H1 (cell line): ENCODE results near the gene FRMD4B. TPM values are rescaled to one million over a fixed set of nuclear protein-coding genes. Genes with fewer than 3 reads are reported as not detected.
A peak's percentile ranks its signal among the peaks of the same experiment; 100 is the strongest.

Experiments used
- CTCF ChIA-PET: fragments of 300-600 bp; sonication (Branson Sonifier 250); formaldehyde crosslinking; loops from one replicate; lab custom pipeline; 2021; ENCODE audit not compliant: partially characterized antibody; lab: Charles Lee
- POLR2A ChIA-PET: fragments of 300-600 bp; sonication (Branson Sonifier 250); formaldehyde crosslinking; loops from one replicate; lab custom pipeline; 2021; ENCODE audit warnings: inconsistent platforms; ENCODE audit not compliant: partially characterized antibody; lab: Charles Lee
- DNase-seq, 2 experiments: peaks; one replicate each; pipeline versions ENCODE4 v3.0.0 to v3.0.0-alpha.2; 2010 to 2022; ENCODE audit warnings: low spot score in 2 of 2, low read depth in 1 of 2, mixed read lengths in 1 of 2
- FAIRE-seq: peaks from 2 replicates; lab custom pipeline; 2011; peaks lifted over from hg19 to GRCh38; lab: Jason Lieb, UNC
- H2AFZ ChIP-seq: 2 replicates; pipeline ENCODE4 v1.8.1; 2012; ENCODE audit warnings: low read length, inconsistent platforms
- H2AK5ac ChIP-seq: 2 replicates; pipeline ENCODE4 v1.6.1; 2013; ENCODE audit warnings: low read depth, low read length
- H2BK120ac ChIP-seq: replicated peaks from 2 replicates; pipeline ENCODE3; 2013; ENCODE audit warnings: low read depth, low read length, inconsistent platforms
- H2BK12ac ChIP-seq: 2 replicates; pipeline ENCODE4 v1.6.1; 2013; ENCODE audit warnings: low read depth, low read length
- H2BK15ac ChIP-seq: 2 replicates; pipeline ENCODE4 v1.6.1; 2013; ENCODE audit warnings: low read length
- H2BK20ac ChIP-seq: 2 replicates; pipeline ENCODE4 v1.6.1; 2013; ENCODE audit warnings: low read length
- H2BK5ac ChIP-seq: 2 replicates; pipeline ENCODE4 v1.6.1; 2013; ENCODE audit warnings: low read depth, low read length
- H3K14ac ChIP-seq: 2 replicates; pipeline ENCODE4 v1.6.1; 2013; ENCODE audit warnings: inconsistent platforms; ENCODE audit not compliant: insufficient read length
- H3K18ac ChIP-seq: 2 replicates; pipeline ENCODE4 v1.6.1; 2013; ENCODE audit warnings: low read length; ENCODE audit errors: extremely low read depth
- H3K23ac ChIP-seq: 2 replicates; pipeline ENCODE4 v1.6.1; 2013; ENCODE audit warnings: inconsistent platforms; ENCODE audit not compliant: insufficient read length
- H3K23me2 ChIP-seq: 2 replicates; pipeline ENCODE4 v1.6.1; 2013; ENCODE audit warnings: low read depth, low read length
- H3K27ac ChIP-seq: 2 replicates; pipeline ENCODE4 v1.6.1; 2011; ENCODE audit warnings: low read depth, low read length, inconsistent platforms
- H3K27me3 ChIP-seq, 4 experiments: replicated peaks in 1 of 4; 1 replicate in 1 of 4; 2 replicates in 3 of 4; pipeline versions ENCODE4 v1.6.1 to v1.8.1; 2011 to 2013; ENCODE audit warnings: low read length in 3 of 4, mild to moderate bottlenecking in 3 of 4, inconsistent platforms in 2 of 4, mixed read lengths in 2 of 4, moderate library complexity in 1 of 4; ENCODE audit not compliant: control insufficient read depth in 3 of 4, insufficient read depth in 3 of 4; ENCODE audit errors: extremely low read depth in 1 of 4
- H3K36me3 ChIP-seq, 4 experiments: 2 replicates each; pipeline versions ENCODE4 v1.6.1 to v1.8.1; 2011 to 2013; ENCODE audit warnings: mild to moderate bottlenecking in 4 of 4, low read length in 3 of 4, moderate library complexity in 2 of 4, control low read depth in 1 of 4, inconsistent platforms in 1 of 4; ENCODE audit not compliant: insufficient read depth in 4 of 4, control insufficient read depth in 2 of 4
- H3K4ac ChIP-seq: replicated peaks from 2 replicates; pipeline ENCODE3; 2013; ENCODE audit warnings: low read length, low read depth, mixed read lengths, inconsistent platforms; ENCODE audit not compliant: insufficient read length
- H3K4me1 ChIP-seq, 4 experiments: replicated peaks in 1 of 4; 1 replicate in 1 of 4; 2 replicates in 3 of 4; pipeline versions ENCODE4 v1.6.1 to v1.8.1; 2011 to 2013; ENCODE audit warnings: low read length in 3 of 4, inconsistent platforms in 2 of 4, mixed read lengths in 1 of 4; ENCODE audit not compliant: insufficient read depth in 4 of 4, control insufficient read depth in 3 of 4
- H3K4me2 ChIP-seq, 2 experiments: 2 replicates each; pipeline versions ENCODE4 v1.6.1 to v1.8.1; 2011 to 2013; ENCODE audit warnings: low read depth in 2 of 2, low read length in 2 of 2, control low read depth in 1 of 2, inconsistent platforms in 1 of 2, mild to moderate bottlenecking in 1 of 2; ENCODE audit not compliant: insufficient read depth in 1 of 2
- H3K4me3 ChIP-seq, 4 experiments: fragments of 200-600, 300-600 bp in 1 of 4; sonication (generic), shearing (Covaris generic), sonication (Bioruptor Twin) in 1 of 4; 2 replicates each; pipeline versions ENCODE4 v1.5.1 to v1.8.1; 2011 to 2016; ENCODE audit warnings: low read length in 4 of 4, low read depth in 3 of 4, control low read depth in 2 of 4, inconsistent platforms in 2 of 4, mild to moderate bottlenecking in 2 of 4, mixed read lengths in 1 of 4, moderate library complexity in 1 of 4; ENCODE audit not compliant: insufficient read depth in 2 of 4; ENCODE audit errors: extremely low read depth in 1 of 4
- H3K56ac ChIP-seq: replicated peaks from 2 replicates; pipeline ENCODE3; 2013; ENCODE audit warnings: low read depth, mild to moderate bottlenecking, mixed read lengths, low read length, inconsistent platforms; ENCODE audit not compliant: insufficient read length
- H3K79me1 ChIP-seq: 2 replicates; pipeline ENCODE4 v1.6.1; 2013; ENCODE audit warnings: low read depth, low read length, control low read depth
- H3K79me2 ChIP-seq, 2 experiments: 2 replicates each; pipeline versions ENCODE4 v1.6.1 to v1.8.1; 2012 to 2013; ENCODE audit warnings: low read length in 2 of 2, mild to moderate bottlenecking in 2 of 2, inconsistent platforms in 1 of 2; ENCODE audit not compliant: insufficient read depth in 2 of 2, control insufficient read depth in 1 of 2
- H3K9ac ChIP-seq, 4 experiments: replicated peaks in 1 of 4; 1 replicate in 1 of 4; 2 replicates in 3 of 4; pipeline versions ENCODE4 v1.6.1 to v1.8.1; 2011 to 2013; ENCODE audit warnings: low read depth in 3 of 4, low read length in 3 of 4, control low read depth in 2 of 4, mild to moderate bottlenecking in 2 of 4, moderate library complexity in 2 of 4, inconsistent platforms in 1 of 4; ENCODE audit errors: extremely low read depth in 1 of 4
- H3K9me3 ChIP-seq, 2 experiments: 2 replicates each; pipeline versions ENCODE4 v1.6.1 to v1.8.1; 2012 to 2013; ENCODE audit warnings: mild to moderate bottlenecking in 2 of 2, moderate library complexity in 2 of 2, control low read depth in 1 of 2, inconsistent platforms in 1 of 2, low read depth in 1 of 2, low read length in 1 of 2, mixed read lengths in 1 of 2; ENCODE audit not compliant: insufficient read depth in 2 of 2
- H4K20me1 ChIP-seq, 2 experiments: replicated peaks in 1 of 2; 2 replicates each; pipeline versions ENCODE3 to v1.8.1; 2011 to 2013; ENCODE audit warnings: inconsistent platforms in 2 of 2, low read length in 2 of 2, mild to moderate bottlenecking in 1 of 2; ENCODE audit not compliant: insufficient read depth in 2 of 2, control insufficient read depth in 1 of 2
- H4K5ac ChIP-seq: 2 replicates; pipeline ENCODE4 v1.6.1; 2013; ENCODE audit warnings: low read length, low read depth, mixed read lengths, inconsistent platforms; ENCODE audit not compliant: insufficient read length
- H4K8ac ChIP-seq: 2 replicates; pipeline ENCODE4 v1.8.0; 2013; ENCODE audit warnings: mild to moderate bottlenecking, moderate library complexity, low read length, inconsistent platforms; ENCODE audit not compliant: insufficient read depth; ENCODE audit errors: extremely low read depth
- H4K91ac ChIP-seq: replicated peaks from 2 replicates; pipeline ENCODE3; 2013; ENCODE audit warnings: low read length, mixed read lengths, inconsistent platforms; ENCODE audit not compliant: insufficient read length
- CHD2 ChIP-seq: IDR thresholded peaks from 2 replicates; pipeline ENCODE4 v1.6.1; 2012; ENCODE audit warnings: low read length, improper control_type of control experiment
- FOSL1 ChIP-seq: IDR thresholded peaks from 2 replicates; pipeline ENCODE4 v1.6.1; 2011; ENCODE audit warnings: mild to moderate bottlenecking, low read depth, low read length, moderate library complexity; ENCODE audit not compliant: insufficient read depth
- HDAC2 ChIP-seq, 2 experiments: fragments of 300-600 bp in 1 of 2; sonication (generic) in 1 of 2; IDR thresholded peaks; 2 replicates each; pipeline ENCODE4 v1.6.1; 2011 to 2012; ENCODE audit warnings: low read depth in 2 of 2, low read length in 2 of 2, mild to moderate bottlenecking in 2 of 2, moderate library complexity in 2 of 2, borderline replicate concordance in 1 of 2, inconsistent platforms in 1 of 2
- HDAC6 ChIP-seq: IDR thresholded peaks from one replicate; pipeline ENCODE4 v1.7.1; 2012; ENCODE audit warnings: low read depth, mild to moderate bottlenecking, inconsistent platforms, low read length, moderate library complexity
- JUND ChIP-seq: IDR thresholded peaks from 2 replicates; pipeline ENCODE4 v1.6.1; 2011; ENCODE audit warnings: mild to moderate bottlenecking, improper control_type of control experiment, low read length
- KDM1A ChIP-seq: fragments of 200-600, 300-600 bp; sonication (generic); IDR thresholded peaks from 2 replicates; pipeline ENCODE4 v1.7.1; 2016; ENCODE audit warnings: mild to moderate bottlenecking, low read length, borderline replicate concordance
- RNF2 ChIP-seq: fragments of 200-900, 300-1000 bp; sonication (generic); IDR thresholded peaks from 2 replicates; pipeline ENCODE4 v1.7.1; 2016; ENCODE audit warnings: borderline replicate concordance, low read depth, mild to moderate bottlenecking, antibody characterized with exemption, low read length; ENCODE audit not compliant: poor library complexity, severe bottlenecking; ENCODE audit errors: missing control alignments
- SP1 ChIP-seq: IDR thresholded peaks from 2 replicates; pipeline ENCODE4 v1.6.1; 2011; ENCODE audit warnings: low read depth, low read length
- SP2 ChIP-seq: IDR thresholded peaks from 2 replicates; pipeline ENCODE4 v1.6.1; 2012; ENCODE audit warnings: mild to moderate bottlenecking, low read length, inconsistent platforms
- TAF7 ChIP-seq: optimal IDR thresholded peaks from 2 replicates; pipeline ENCODE3; 2011; ENCODE audit warnings: low read depth, mild to moderate bottlenecking, inconsistent platforms, low read length, moderate library complexity, borderline replicate concordance
- TBP ChIP-seq: IDR thresholded peaks from 2 replicates; pipeline ENCODE4 v1.6.1; 2011; ENCODE audit warnings: low read depth, low read length, improper control_type of control experiment
- WGBS, 2 experiments: shearing (Covaris generic) in 1 of 2; methylation state at CpG; one replicate each; pipeline versions ENCODE4 v1.1.6 to v1.1.7; 2013 to 2015; ENCODE audit warnings: low lambda C conversion rate in 2 of 2, mixed read lengths in 2 of 2, inconsistent platforms in 1 of 2, low coverage in 1 of 2, missing lambda C conversion rate in 1 of 2; ENCODE audit not compliant: insufficient replicate concordance in 2 of 2, insufficient coverage in 1 of 2, insufficient read length in 1 of 2; ENCODE audit errors: extremely low coverage in 1 of 2, missing lambda C conversion rate in 1 of 2; 5-methylcytosine and 5-hydroxymethylcytosine counted together
- polyA plus RNA-seq, 7 experiments: library from polyadenylated mRNA; depleted of rRNA in 3 of 7; stranded (reverse) in 5 of 7; unstranded in 2 of 7; fragments of >200 nt in 5 of 7; fragments of 200-250 nt in 2 of 7; gene quantifications; 1 replicate in 5 of 7; 2 replicates in 1 of 7; 4 replicates in 1 of 7; pipeline versions ENCODE4 v1.2.1 to v1.2.3, GENCODE V29; 2011 to 2013; ENCODE audit warnings: missing spikeins in 2 of 7, mixed read lengths in 2 of 7
- total RNA-seq: library from RNA; stranded (reverse); fragmentation: NEBNext Ultra II Directional; extraction: Animal tissue kit (Norgen Biotek cat#: 25700); gene quantifications from 2 replicates; pipeline ENCODE4 v1.2.1, GENCODE V29; 2021
- TF ChIP-seq, protein P1 (sequence below): IDR thresholded peaks from 2 replicates; pipeline ENCODE4 v1.6.1; 2012; ENCODE audit warnings: inconsistent platforms

FRMD4B gene
- total and polyA plus RNA-seq, 2 of the 8 experiments (the other 6 are each of a cell fraction or from before 2014, with no cell fraction given) = 2.7 to 7.2 TPM

GRCh38 chr3:69178838-69179739 is 206.8 kb downstream of the FRMD4B start:
- no peak overlapping the region for H3K23ac ChIP-seq
- no peak overlapping the region for H3K4me2 ChIP-seq
- no peak overlapping the region for H3K27ac ChIP-seq
- H3K18ac ChIP-seq = no peak overlapping the region
- H3K36me3 ChIP-seq = peaks cover 0 to 9% (median 2%) of the 10 kb centered on the region in 4 experiments; a peak in 2 of 8 replicates
- no peaks in the 10 kb centered on the region for H3K9me3 ChIP-seq
- no peaks in the 10 kb centered on the region for H4K20me1 ChIP-seq
- no peak overlapping the region for H3K4ac ChIP-seq
- no peaks in the 10 kb centered on the region for H3K27me3 ChIP-seq
- H2BK5ac ChIP-seq = no peak overlapping the region
- 85% methylated on average over 5 of the region's 5 CpGs; no CpG with 5 or more reads in 1 of the 2 experiments for WGBS, 2 experiments
- no peak overlapping the region for H2AFZ ChIP-seq
- no peak overlapping the region for H3K14ac ChIP-seq
- no peak overlapping the region for H4K91ac ChIP-seq
- no peak overlapping the region for H3K56ac ChIP-seq
- H2BK120ac ChIP-seq = no peak overlapping the region
- peak; percentile 13 for FAIRE-seq
- H2BK20ac ChIP-seq = no peak overlapping the region
- no peak overlapping the region for H2AK5ac ChIP-seq
- H3K79me2 ChIP-seq = no peaks in the 10 kb centered on the region
- no peaks in the 10 kb centered on the region for H3K79me1 ChIP-seq
- no peak for DNase-seq
- peaks cover 0 to 16% (median 11%) of the 10 kb centered on the region in 4 experiments for H3K4me1 ChIP-seq
- ChIA-PET CTCF (interaction anchor here (0.6 to 1.5 kb wide), 6 partner anchors 11 to 19 kb away, joined by 3 to 7 read pairs (median 3); no protein-coding TSS in a partner anchor), POLR2A (no interaction called here)
- H3K4me3 ChIP-seq = no peak overlapping the region
- H3K9ac ChIP-seq = no peak overlapping the region
- no peak overlapping the region for H2BK12ac ChIP-seq
- no peak overlapping the region for H4K5ac ChIP-seq
- H4K8ac ChIP-seq = no peak overlapping the region
- no peak overlapping the region for H2BK15ac ChIP-seq
- no peaks in the 10 kb centered on the region for H3K23me2 ChIP-seq
- TF ChIP-seq RNF2 = no peak
- no peak for TF ChIP-seq HDAC2 (IDR thresholded peaks at IDR 0.05; ENCODE audit: borderline replicate concordance in 1 of 2, low read depth in 2 of 2, low read length in 2 of 2)
- TF ChIP-seq KDM1A = no peak
- TF ChIP-seq TBP = no peak
- no peak for TF ChIP-seq JUND
- TF ChIP-seq FOSL1 = no peak
- TF ChIP-seq TAF7 = no peak
- no peak for TF ChIP-seq SP2
- TF ChIP-seq, protein P1, sequence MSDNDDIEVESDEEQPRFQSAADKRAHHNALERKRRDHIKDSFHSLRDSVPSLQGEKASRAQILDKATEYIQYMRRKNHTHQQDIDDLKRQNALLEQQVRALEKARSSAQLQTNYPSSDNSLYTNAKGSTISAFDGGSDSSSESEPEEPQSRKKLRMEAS = no peak
- no peak for TF ChIP-seq SP1
- TF ChIP-seq HDAC6 = no peak
- TF ChIP-seq CHD2 = no peak
